Activated CD4-positive, alpha-beta T cell treated with anti-CD3 and anti-CD28 coated beads, Interleukin-2, amount 50 U/mL, for 48 hours (primary cell): Measurements from ENCODE around the gene FAM161B.
"Not testable (repeated sequence)": the region's sequence is repeated elsewhere in the genome, so short reads cannot be mapped to it uniquely, and the experiment has no call there.

ENCODE experiments used
- DNase-seq, 2 experiments: peaks; one replicate each; pipeline ENCODE4 v3.0.0-alpha.2; 2020

The FAM161B gene

DNA sequence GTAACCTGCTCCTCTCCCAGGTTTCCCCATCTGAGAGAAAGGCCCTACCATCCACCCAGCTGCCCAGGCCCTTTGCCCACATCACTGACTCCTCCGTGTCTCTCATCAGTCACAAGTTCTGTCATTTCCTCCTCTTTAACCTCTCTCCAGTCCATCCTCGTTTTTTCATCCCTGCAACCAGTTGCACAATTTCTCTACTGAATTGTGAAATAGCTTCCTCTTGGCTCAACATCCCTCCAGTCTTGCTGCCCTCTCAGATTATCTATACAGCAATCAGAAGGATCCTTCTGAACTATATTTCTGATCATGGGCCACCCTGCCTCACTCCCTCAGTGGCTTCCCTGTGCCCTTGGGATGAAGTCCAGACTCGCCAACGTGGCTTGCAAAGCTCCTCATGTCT is 6.8 kb downstream of the FAM161B start:
- no peak for DNase-seq

DNA sequence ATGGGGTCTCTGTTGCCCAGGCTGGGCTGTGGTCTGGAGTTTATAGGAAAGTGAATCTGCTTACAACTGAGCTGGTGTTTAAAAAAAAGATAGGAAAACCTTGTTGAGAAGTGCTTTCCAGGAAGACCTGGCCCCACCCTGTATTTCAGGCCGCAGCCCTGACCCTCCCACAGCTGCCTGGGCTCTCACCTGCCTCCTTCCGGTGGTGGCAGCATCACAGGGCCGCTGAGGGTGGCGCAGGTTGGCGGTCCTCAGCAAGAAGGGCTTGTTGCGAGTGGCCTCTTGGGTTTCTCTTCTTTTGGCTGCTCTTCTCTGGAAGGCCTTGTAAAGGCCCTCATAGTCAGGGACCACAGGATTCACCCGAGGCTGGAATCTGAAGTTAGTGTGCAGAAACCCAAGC is 7.7 kb downstream of the FAM161B start:
- no peak for DNase-seq

DNA sequence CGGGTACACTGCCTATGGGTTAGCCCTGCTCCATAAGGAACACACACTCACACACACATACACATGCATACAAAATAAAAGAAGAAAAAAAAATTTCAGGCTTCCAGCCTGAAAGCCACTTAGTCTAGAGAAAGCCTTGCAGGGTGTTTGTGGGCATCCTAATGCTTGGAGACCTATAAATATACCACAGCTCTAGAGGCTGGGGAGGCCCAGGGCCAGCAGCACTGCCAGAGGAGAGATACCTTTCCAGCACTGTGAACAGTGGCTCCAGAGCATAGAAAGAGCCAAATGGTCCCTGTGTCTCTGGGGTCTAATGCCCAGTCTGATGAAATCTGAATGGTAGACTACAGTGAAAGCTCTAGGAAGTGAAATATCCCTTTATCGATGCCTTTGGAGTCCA is 12.9 kb downstream of the FAM161B start:
- no peak for DNase-seq

DNA sequence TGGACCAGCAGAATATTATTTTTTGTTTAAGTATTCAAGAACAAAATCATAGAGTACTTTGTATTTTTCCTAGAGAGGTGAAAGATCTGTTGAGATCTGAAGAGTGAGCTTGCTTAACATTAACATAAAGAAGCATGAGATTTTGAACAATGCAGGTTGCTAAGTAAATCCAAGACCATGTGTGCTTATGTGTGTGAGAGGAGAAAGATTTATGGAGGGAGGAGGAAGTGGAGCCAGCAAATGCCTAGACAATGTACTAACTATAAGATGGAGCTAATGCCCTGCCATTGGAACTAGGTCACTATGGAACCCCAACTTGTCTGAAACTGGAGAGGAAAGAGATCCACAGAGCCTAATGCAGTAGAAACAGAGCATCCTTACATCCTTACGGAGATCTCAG is 13.3 kb downstream of the FAM161B start:
- no peak for DNase-seq

DNA sequence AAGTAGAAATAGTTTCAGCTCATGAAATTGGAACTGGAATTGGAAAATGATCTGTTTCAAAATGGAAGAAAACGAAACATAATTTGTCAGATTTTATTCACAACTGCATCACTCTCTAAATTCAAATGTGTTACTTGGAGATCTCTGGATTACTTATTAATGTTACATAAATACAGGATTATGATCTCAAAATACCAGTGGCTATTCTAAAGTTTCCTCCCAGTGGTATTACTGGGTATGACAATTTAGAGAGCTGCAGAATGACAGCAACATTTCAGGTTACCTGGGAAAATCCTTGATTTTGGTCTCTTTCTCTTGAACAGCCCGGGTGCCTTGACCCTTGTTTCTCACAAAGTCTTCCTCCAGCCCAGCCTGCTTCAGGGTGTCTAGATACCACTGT is 14.2 kb downstream of the FAM161B start:
- no peak for DNase-seq

DNA sequence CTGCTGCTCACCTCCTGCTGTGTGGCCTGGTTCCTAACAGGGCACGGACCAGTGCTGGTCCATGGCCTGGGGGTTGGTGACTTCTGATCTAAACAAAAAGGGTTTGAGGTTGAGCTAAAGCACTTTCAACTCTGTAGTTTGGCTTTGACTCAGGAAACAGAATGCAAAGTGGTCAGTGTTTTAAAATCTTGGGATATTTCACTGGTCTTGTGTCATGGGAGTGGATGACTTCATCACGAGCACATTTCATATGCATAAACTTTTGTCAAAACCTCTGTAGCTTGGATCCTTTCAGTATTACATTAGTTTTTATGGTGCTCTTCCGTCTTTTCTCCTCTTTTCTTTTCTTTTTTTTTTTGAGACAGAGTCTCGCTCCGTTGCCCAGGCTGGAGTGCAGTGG is 25.6 kb downstream of the FAM161B start:
- no peak for DNase-seq

DNA sequence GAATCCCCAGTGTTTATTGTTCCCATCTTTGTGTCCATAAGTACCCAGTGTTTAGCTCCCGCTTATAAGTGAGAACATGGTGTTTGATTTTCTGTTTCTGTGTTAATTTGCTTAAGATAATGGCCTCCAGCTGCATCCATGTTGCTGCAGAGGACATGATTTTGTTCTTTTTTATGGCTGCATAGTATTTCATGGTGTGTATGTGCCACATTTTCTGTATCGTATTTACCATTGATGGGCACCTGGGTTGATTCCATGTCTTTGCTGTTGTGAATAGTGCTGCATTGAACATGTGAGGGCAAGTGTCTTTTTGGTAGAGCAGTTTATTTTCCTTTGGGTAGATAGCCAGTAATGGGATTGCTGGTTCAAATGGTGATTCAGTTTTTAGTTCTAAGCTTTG is 30.4 kb downstream of the FAM161B start:
- DNase-seq = not testable (repeated sequence)

DNA sequence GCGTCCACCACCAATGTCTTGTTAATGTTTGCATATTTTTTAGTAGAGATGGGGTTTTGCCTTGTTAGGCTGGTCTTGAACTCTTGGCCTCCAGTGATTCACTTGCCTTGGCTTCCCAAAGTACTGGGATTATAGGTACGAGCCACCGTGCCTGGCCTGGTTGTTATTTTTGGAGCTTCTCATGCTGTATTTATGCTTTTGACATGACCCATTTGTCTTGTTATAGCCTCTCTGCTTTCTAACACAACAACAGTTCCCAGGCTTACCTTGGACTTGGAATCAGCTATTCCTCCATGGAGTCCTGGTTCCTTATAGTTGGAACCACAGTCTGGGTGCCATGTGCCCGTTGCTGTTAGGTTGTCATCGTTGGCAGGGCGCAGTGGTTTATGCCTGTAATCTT is 33.6 kb downstream of the FAM161B start:
- no peak for DNase-seq

DNA sequence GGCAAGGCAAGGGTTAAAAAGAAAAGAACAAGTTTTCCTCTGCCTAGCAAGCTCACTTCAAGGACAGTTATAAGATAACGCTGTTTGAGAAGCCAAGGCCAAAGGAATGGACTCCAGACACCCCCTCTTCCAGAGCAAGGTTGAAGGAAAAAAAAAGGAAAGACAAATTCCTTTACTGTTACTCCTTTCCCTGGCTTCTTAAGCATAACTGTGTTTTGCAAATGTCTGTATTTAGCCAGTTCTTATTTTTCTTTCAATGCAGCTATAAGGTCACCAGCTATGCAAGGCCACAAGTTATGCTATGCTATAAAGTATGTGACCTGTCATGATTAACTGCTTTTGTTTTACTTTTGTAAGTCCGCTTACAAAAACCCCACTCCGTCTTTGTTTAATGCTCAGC is 36.6 kb downstream of the FAM161B start:
- no peak for DNase-seq

DNA sequence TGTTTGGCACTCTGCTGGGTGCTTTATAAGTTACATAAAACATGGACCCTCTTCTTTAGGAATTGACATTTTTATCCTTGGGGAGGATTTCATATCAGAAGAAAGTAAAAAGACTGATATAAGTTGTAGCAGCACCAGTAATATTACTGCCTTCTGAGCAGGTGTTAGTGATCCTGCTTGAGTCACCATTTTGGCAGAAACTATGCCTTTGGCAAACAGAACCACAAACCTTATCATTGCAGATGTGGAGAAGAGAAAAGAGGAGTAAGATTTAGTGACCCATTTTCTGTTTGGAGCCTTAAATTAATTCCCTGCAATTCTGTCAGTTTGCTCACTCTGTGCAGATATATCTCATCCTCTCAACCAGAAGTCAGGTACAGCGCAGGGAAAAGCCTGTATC is 40.2 kb downstream of the FAM161B start:
- no peak for DNase-seq

DNA sequence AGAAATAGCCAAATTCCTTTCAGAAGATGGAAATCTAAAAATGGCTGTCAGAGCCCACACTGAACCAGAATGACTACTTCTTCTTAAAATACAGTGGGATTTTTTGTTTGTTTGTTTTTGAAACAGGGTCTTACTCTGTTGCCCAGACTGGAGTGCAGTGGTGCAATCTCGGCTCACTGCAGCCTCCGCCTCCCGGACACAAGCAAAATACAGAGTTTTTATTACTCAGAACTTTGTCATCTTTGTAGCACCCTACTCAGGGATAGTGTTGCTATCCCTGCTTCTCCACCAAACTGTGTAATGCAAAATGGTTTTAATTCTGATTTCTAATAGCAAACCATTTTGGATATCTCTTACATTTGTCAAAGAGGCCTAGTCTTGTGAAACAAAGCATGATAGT is 46.9 kb downstream of the FAM161B start:
- no peak for DNase-seq

DNA sequence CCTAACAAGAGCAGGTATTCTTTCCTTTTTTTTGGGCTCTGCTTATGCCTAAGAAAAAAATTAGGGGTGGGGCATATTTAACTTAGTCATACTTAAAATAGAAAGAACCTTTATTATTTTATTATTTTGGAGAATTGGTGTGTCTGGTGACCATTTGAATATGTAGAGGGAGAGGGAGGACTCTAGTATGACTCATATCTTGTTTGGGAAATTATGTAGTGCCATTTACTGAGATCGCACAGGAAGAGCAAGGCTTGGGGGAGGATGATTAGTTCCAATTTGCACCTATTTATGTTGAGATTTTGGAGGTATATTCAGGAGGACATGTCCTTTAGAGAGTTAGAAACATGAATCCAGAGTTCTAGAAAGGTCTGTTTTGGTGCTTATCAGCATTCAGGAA is 53.4 kb downstream of the FAM161B start:
- no peak for DNase-seq

DNA sequence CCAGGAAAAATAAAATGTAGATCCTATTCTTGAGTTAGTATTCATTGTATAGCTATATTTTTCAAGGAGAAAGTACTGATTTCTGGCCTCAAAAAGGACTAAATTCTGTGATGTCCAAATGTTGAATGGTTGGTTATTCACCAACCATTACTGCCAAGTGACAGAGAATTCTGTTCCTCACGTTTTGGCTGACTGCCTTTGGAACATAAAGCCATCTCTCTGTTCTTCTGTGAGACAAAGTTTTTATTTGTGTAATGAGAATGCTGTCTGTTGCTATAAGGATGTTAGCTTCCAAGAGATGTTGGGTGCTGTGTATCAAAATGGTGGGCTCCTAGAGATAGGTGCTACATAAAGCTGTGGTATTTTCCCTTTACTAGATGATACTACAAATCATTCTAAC is 54.0 kb downstream of the FAM161B start:
- DNase-seq = no peak

DNA sequence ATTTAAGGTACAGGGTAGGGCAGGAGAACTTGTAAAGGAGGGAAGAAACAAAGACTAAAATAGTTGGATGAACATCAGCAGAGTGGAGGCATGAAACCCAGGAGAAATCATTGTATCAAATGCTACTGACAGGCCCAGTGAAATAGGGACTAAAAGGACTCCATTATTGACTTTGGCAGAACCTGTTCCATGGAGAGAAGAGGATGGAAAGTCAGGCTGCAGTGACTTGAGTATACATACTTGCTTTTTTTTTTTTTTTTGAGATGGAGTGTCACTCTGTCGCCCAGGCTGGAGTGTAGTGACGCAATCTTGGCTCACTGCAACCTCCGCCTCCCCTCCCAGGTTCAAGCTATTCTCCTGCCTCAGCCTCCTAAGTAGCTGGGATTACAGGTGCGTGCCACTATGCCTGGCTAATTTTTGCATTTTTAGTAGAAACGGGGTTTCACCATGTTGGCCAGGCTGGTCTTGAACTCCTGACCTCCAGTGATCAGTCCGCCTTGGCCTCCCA is 55.7 kb downstream of the FAM161B start:
- not testable (repeated sequence) for DNase-seq

DNA sequence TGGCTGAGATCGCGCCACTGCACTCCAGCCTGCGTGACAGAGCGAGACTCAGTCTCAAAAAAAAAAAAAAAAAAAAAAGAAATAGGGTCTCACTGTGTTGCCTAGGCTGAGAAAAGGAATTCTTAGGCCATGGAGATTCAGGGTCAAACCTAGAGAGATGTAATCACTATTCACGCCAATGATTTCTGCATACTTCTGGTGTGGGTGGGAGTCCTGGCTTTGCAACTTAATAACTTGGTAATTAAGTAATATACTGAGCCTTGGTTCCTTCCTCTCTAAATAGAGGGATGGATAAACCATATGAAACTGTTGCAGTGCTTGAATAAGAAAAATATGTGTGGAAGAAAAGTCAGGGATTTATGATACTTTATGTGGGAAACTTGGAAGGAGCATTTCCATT is 60.5 kb downstream of the FAM161B start:
- DNase-seq = no peak

DNA sequence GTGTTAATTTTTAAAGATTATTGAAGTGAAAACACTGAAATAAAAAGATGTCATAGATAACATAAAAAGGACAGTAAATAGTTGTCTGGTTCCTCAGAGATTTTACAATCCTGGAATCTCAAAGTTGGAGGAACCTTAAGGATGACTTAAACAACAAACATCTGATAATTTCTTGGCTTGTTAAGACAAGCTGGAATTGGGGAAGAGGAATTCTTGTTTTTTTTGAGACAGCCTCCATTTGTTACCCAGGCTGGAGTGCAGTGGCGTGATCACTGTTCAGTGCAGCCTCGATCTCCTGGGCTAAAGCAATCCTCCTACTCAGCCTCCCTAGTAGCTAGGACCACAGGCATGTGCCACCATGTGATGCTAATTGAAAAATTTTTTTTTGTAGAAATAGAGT is 60.9 kb downstream of the FAM161B start:
- DNase-seq = no peak

DNA sequence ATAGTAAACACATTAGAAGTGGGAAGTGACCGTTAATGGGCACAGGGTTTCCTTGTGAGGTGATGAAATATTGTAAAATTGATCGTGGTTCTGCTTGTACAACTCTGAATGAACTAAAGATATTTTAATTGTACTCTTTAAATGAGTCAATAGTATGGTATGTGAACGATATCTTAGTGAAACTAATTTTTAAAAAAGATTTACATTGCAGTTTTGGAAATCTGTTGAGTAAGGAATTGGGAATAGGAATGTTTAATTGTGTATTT is 61.5 kb downstream of the FAM161B start:
- DNase-seq = no peak

DNA sequence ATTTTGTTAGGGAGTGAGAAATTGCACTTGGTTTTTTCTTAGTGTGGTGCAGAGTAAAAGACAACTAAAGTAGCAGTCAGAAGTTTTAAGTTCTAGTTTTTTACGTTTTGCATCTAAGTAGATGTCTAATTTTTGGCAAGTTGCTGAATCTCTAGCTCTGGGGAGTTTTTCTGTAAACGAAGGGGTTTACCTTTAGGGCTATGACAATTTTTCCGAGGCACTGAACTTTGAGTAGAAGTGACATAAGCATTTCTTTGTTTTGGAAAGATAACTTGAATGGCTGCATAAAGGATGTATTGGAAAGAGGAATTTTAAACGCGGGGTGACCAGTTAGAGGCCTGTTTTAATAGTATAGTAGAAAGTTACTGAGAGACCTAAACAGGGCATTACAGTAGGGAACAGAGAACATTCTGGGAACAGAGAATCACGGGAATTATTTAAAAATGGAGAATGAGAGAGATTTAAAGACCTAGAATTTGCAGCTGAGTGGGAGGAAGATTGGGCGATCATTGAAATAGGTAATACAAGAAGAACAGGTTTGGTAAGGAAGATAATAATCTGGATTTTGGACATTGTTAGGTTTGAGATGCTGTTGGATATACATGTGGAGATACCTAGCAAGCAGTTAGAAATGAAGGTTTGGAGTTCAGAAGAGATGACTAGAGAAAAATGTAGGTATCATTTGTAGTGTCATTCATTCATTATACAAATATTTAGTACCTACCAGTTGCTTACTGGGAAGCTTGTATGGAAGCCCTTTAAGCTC is 62.0 kb downstream of the FAM161B start:
- no peak for DNase-seq

DNA sequence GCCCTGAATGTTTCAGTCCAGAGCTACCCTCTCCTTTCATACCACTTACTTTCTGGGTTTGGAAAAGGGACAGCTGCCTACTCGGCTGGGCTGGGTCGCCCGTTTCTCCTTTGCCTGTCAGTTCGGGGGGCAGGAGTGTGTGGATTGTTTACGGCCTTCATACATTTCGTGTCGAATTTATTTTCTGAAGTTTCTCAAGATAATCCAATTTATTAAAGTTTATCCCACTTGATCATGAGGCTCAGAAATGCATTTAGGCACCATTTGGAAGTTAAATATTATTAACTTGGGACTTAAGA is 62.6 kb downstream of the FAM161B start:
- no peak for DNase-seq

DNA sequence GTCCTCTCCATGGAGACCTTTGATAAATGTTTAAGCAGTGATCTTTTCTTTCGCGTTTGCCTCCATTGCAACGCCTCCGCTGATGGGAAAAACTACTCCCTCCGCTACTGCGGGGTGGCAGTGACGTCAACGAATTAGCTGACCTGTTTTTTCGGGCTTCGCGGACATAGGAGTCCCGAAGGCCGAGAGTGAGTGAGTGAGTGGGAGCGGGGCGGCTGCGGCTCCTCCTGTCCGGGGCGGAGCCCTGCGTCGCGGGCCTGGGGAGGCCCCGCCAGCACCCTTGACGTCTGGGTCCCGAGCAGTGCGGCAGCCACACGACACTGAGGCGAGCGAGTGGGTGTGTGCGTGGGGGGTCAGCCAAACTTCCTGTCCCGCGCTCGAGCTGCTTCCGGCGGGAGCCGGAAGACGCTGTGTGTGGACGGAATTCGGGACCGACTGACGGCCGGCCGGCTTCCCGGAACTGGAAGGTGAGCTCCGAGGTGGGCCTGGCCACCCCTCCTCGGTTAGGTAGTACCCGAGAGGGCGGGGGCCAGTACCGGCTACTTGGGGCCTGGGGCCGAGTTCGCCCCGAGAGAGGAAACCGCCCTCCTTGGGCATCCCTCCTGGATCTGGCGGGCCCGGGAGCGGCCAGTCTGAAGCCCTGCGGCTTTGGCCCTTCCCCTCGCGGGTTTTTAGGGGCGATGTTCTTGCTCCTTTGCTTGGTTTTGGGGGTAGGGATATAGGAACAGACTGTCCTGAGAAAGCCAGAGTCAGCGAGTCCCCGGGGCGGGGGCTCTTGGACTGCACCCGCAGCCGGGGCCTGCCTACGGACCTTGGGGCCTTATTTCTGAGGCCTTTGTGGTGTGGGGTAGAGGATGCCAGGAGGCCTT is 63.2 kb downstream of the FAM161B start, which contains the start of gene ZNF410:
ZNF410 (plus strand) TSS at position 411 of the 869 bp plus-strand sequence. CDS start 5,317 bp downstream, outside the sequence.
- peak; percentile 95 to 97 for DNase-seq

DNA sequence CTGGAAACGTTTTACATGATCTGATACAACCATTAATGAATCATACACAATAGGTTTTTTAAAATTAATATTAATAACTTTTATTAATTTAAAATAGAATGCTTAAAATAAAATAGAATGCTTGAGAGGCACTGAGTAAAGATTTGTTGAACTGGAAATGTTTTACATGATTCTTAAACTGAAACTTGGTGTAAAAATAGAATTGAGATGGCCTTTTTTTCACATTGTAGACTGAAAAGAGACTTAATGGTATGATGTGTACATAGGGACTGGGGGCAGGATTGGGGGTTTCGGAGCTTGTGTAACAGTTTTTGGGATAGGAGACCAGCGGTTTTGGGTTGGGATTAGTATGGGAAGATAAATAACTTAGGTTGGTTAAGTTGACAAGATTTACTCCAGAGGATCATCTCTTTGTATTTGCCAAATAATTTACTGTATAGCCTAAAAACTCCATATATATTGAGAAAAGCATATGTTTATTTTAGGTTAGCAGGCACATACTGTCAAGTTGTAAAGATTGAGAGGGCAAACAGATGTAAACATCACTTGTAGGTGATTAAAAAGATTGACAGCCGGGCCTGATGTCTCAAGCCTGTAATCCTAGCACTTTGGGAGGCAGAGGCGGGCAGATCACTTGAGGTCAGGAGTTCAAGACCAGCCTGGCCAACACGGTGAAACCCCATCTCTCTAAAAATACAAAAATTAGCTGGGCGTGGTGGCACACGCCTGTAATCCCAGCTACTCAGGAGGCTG is 65.3 kb downstream of the FAM161B start:
- DNase-seq = no peak
